AG08395 (cell line): Measurements from ENCODE around the gene PPP3CA.

Source experiments
- DNase-seq: peaks from one replicate; pipeline ENCODE4 v3.0.0; 2012; ENCODE audit warnings: mixed read lengths, low spot score

Gene PPP3CA

GRCh38 chr4:101331017-101331416 lies 16.3 kb downstream of the PPP3CA start:
- DNase-seq: no peak

GRCh38 chr4:101329592-101329991 lies 17.7 kb downstream of the PPP3CA start:
- DNase-seq: no peak

GRCh38 chr4:101328063-101328602 lies 19.2 kb downstream of the PPP3CA start:
- no peak for DNase-seq

GRCh38 chr4:101326576-101326975 lies 20.8 kb downstream of the PPP3CA start:
- no peak for DNase-seq

GRCh38 chr4:101322743-101323142 lies 24.6 kb downstream of the PPP3CA start:
- DNase-seq: no peak

GRCh38 chr4:101321481-101322042 lies 25.8 kb downstream of the PPP3CA start:
- DNase-seq: no peak

GRCh38 chr4:101315786-101316185 lies 31.5 kb downstream of the PPP3CA start:
- DNase-seq: no peak

- DNase-seq: no peak
Observed at GRCh38 chr4:101315041-101315440, 32.3 kb downstream of the PPP3CA start.

GRCh38 chr4:101309925-101310324 lies 37.4 kb downstream of the PPP3CA start:
- DNase-seq: no peak

GRCh38 chr4:101307899-101308298 lies 39.4 kb downstream of the PPP3CA start:
- DNase-seq: no peak

- no peak for DNase-seq
Observed at GRCh38 chr4:101306764-101307615, 40.3 kb downstream of the PPP3CA start.

GRCh38 chr4:101306225-101306624 lies 41.1 kb downstream of the PPP3CA start:
- no peak for DNase-seq

GRCh38 chr4:101304916-101305315 lies 42.4 kb downstream of the PPP3CA start:
- DNase-seq: no peak

GRCh38 chr4:101299899-101300540 lies 47.3 kb downstream of the PPP3CA start:
- no peak for DNase-seq

- no peak for DNase-seq
Observed at GRCh38 chr4:101299021-101299420, 48.3 kb downstream of the PPP3CA start.

GRCh38 chr4:101295691-101296090 lies 51.6 kb downstream of the PPP3CA start:
- no peak for DNase-seq

- DNase-seq: no peak
Observed at GRCh38 chr4:101294597-101294996, 52.7 kb downstream of the PPP3CA start.

- no peak for DNase-seq
Observed at GRCh38 chr4:101292901-101293300, 54.4 kb downstream of the PPP3CA start.

- no peak for DNase-seq
Observed at GRCh38 chr4:101292214-101292613, 55.1 kb downstream of the PPP3CA start.

GRCh38 chr4:101291198-101291597 lies 56.1 kb downstream of the PPP3CA start:
- no peak for DNase-seq

- DNase-seq: no peak
Observed at GRCh38 chr4:101290654-101291053, 56.7 kb downstream of the PPP3CA start.

- DNase-seq: no peak
Observed at GRCh38 chr4:101289306-101289705, 58.0 kb downstream of the PPP3CA start.
